Right lung (tissue), 10 donors: Measurements from ENCODE around the gene CGGBP1. TPM values are rescaled to one million over a fixed set of nuclear protein-coding genes. Genes with fewer than 3 reads are reported as not detected.

Experiments
- DNase-seq, 2 donors: peaks; one replicate each; pipeline ENCODE4 v3.0.0-alpha.2; 2013
- long read RNA-seq, 8 donors: transcript quantifications; one replicate each; lab custom pipeline, GENCODE V29; 2026
- polyA plus RNA-seq, 5 donors: library from polyadenylated mRNA; unstranded; fragments of 120-200 nt; gene quantifications; one replicate each; pipeline versions ENCODE4 v1.2.1 to v1.2.3, GENCODE V29; 2013; ENCODE audit warnings: inconsistent platforms in 1 of 5, low replicate concordance in 1 of 5; ENCODE audit not compliant: insufficient read length in 5 of 5, insufficient read depth in 1 of 5

Gene CGGBP1
- polyA plus RNA-seq = 100 to 1,000 TPM in 4 of 5 donors, 10 to 100 TPM in 1; 92.1 to 150 (median 140) TPM
- long read RNA-seq, donor 1, full-length matches to known transcripts = 201 of 263 reads
- long read RNA-seq, donor 1, partial matches to known transcripts = 62 of 263 reads
- long read RNA-seq, donor 1, other reads (novel, unspliced or antisense) = 0 of 263 reads
- long read RNA-seq, donor 2, full-length matches to known transcripts = 64 of 75 reads
- long read RNA-seq, donor 2, partial matches to known transcripts = 11 of 75 reads
- long read RNA-seq, donor 2, other reads (novel, unspliced or antisense) = 0 of 75 reads
- long read RNA-seq, donor 3, full-length matches to known transcripts = 128 of 135 reads
- long read RNA-seq, donor 3, partial matches to known transcripts = 7 of 135 reads
- long read RNA-seq, donor 3, other reads (novel, unspliced or antisense) = 0 of 135 reads
- long read RNA-seq, donor 4, full-length matches to known transcripts = 137 of 137 reads
- long read RNA-seq, donor 4, partial matches to known transcripts = 0 of 137 reads
- long read RNA-seq, donor 4, other reads (novel, unspliced or antisense) = 0 of 137 reads
- long read RNA-seq, donor 5, full-length matches to known transcripts = 166 of 188 reads
- long read RNA-seq, donor 5, partial matches to known transcripts = 22 of 188 reads
- long read RNA-seq, donor 5, other reads (novel, unspliced or antisense) = 0 of 188 reads
- long read RNA-seq, donor 6, full-length matches to known transcripts = 142 of 237 reads
- long read RNA-seq, donor 6, partial matches to known transcripts = 95 of 237 reads
- long read RNA-seq, donor 6, other reads (novel, unspliced or antisense) = 0 of 237 reads
- long read RNA-seq, donor 7, full-length matches to known transcripts = 100 of 177 reads
- long read RNA-seq, donor 7, partial matches to known transcripts = 77 of 177 reads
- long read RNA-seq, donor 7, other reads (novel, unspliced or antisense) = 0 of 177 reads
- long read RNA-seq, donor 8, full-length matches to known transcripts = 65 of 72 reads
- long read RNA-seq, donor 8, partial matches to known transcripts = 0 of 72 reads
- long read RNA-seq, donor 8, other reads (novel, unspliced or antisense) = 7 of 72 reads

GRCh38 chr3:88058581-88059379 is at the start of gene CGGBP1, which contains the start of gene ZNF654:
CGGBP1 (minus strand) TSS chr3:88059005; CDS start chr3:88055976, 3,029 bp downstream.
ZNF654 (plus strand) TSS chr3:88059255; CDS start chr3:88059320, 65 bp downstream.
- DNase-seq = peak; percentile 98 to 99

- no peak for DNase-seq
These were observed 46.5 kb upstream of the CGGBP1 start for GRCh38 chr3:88105325-88105724.

- no peak for DNase-seq
These were observed 42.3 kb upstream of the CGGBP1 start for GRCh38 chr3:88101142-88101541.

- DNase-seq = no peak
These were observed 34.5 kb upstream of the CGGBP1 start for GRCh38 chr3:88093266-88093665.

- no peak for DNase-seq
These were observed 33.5 kb upstream of the CGGBP1 start for GRCh38 chr3:88092270-88092669.

- DNase-seq = no peak
These were observed 31.9 kb upstream of the CGGBP1 start for GRCh38 chr3:88090681-88091080.

- no peak for DNase-seq
These were observed 25.3 kb upstream of the CGGBP1 start for GRCh38 chr3:88084097-88084501.

GRCh38 chr3:88082854-88083253 is 24.0 kb upstream of the CGGBP1 start:
- no peak for DNase-seq

- no peak for DNase-seq
These were observed 20.1 kb upstream of the CGGBP1 start for GRCh38 chr3:88078932-88079331.

- DNase-seq = no peak
These were observed 17.9 kb upstream of the CGGBP1 start for GRCh38 chr3:88076712-88077111.

GRCh38 chr3:88075497-88075896 is 16.7 kb upstream of the CGGBP1 start:
- DNase-seq = no peak

GRCh38 chr3:88075072-88075471 is 16.3 kb upstream of the CGGBP1 start:
- no peak for DNase-seq

GRCh38 chr3:88061746-88062145 is 2.9 kb upstream of the CGGBP1 start:
- DNase-seq = no peak

- DNase-seq = peak in 1 of 2 donors; percentile 20
These were observed 770 bp upstream of the CGGBP1 start for GRCh38 chr3:88059380-88060170.

- DNase-seq = no peak
These were observed 562 bp downstream of the CGGBP1 start for GRCh38 chr3:88058306-88058580.

- no peak for DNase-seq
These were observed 1.0 kb downstream of the CGGBP1 start for GRCh38 chr3:88057630-88058305.

- DNase-seq = no peak
These were observed 12.0 kb downstream of the CGGBP1 start for GRCh38 chr3:88046766-88047165.

- DNase-seq = no peak
These were observed 14.4 kb downstream of the CGGBP1 start for GRCh38 chr3:88044411-88044810.

- no peak for DNase-seq
These were observed 17.8 kb downstream of the CGGBP1 start for GRCh38 chr3:88041005-88041404.

- no peak for DNase-seq
These were observed 18.3 kb downstream of the CGGBP1 start for GRCh38 chr3:88040529-88040928.
